Forelimb muscle (tissue), 1 donor: ENCODE results near the gene ARL6IP1. TPM values are rescaled to one million over a fixed set of nuclear protein-coding genes. Genes with fewer than 3 reads are reported as not detected.

ENCODE experiments used
- DNase-seq: peaks from one replicate; pipeline ENCODE4 v3.0.0-alpha.2; 2013; ENCODE audit warnings: low read depth
- polyA plus RNA-seq: library from polyadenylated mRNA; unstranded; fragments of 120-200 nt; gene quantifications from one replicate; pipeline ENCODE4 v1.2.1, GENCODE V29; 2013; ENCODE audit not compliant: insufficient read length

Gene ARL6IP1
- polyA plus RNA-seq: 73.6 TPM

- DNase-seq: peak; percentile 98
These were observed at the start of gene ARL6IP1 for GRCh38 chr16:18801145-18801972. Gene ARL6IP1 (minus strand): TSS chr16:18801549. CDS start chr16:18801466, 83 bp downstream.

DNA sequence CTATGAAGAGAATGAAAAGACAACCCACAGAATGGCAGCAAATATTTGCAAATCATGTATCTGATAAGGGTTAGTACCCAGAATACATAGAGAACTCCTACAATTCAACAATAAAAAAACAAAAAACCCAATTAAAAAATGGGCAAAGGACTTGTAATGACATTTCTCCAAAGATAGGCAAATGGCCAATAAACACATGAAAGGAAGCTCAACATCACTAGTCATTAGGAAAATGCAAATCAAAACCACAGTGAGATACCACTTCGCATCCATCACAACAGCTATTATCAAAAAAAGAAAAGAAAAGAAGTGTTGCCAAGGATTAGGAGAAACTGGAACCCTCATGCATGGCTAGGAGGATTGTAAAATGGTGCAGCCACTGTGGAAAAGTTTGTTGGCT is 45.1 kb upstream of the ARL6IP1 start:
- no peak for DNase-seq

DNA sequence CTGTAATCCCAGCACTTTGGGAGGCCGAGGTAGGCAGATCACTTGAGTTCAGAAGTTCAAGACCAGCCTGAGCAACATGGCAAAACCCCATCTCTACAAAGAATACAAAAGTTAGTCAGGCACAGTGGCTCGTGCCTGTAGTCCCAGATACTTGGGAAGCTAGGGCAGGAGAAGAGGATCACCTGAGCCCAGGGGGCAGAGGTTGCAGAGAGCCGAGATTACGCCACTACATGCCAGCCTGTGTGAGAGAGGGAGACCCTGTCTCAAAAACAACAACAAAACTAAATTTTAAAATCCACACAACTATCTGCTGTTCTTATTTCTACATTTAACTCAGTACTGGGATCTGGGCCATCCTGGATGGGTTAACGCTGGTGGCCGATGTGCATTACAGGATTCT is 41.2 kb upstream of the ARL6IP1 start:
- DNase-seq: no peak

DNA sequence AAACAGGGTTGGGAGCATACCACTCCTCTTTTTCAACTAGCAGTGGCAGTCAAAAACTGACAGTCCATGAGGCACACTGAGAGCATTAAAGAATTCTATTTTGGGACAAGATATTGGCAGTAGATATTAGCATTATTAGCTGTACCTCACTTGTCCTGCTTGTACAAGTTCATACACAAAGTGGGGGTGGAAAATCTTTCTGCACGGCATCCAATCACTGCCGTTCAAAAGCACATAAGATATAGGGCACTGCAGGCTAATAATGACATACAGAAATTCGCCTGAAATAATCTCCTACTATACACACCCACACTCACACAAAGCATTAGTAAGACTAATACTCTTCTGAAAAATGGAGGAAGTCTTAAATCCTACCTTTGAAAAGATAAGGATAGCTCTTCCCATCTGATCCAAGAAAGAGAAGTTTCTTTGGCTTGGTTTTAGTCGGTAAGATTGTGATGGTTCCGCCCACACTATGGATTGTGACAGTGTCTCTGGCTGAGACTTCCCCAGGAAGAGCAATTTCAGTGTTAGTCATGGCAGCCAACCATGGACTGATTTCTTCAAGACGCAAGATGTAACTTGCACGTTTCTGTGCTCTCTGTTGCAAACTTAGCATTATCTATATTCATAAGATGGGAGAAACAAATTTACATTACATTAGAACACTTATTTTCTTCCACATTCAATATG is 40.6 kb upstream of the ARL6IP1 start:
- DNase-seq: no peak

- no peak for DNase-seq
These were observed 38.2 kb upstream of the ARL6IP1 start for GRCh38 chr16:18839555-18839954.

- no peak for DNase-seq
These were observed 35.4 kb upstream of the ARL6IP1 start for GRCh38 chr16:18836702-18837101.

DNA sequence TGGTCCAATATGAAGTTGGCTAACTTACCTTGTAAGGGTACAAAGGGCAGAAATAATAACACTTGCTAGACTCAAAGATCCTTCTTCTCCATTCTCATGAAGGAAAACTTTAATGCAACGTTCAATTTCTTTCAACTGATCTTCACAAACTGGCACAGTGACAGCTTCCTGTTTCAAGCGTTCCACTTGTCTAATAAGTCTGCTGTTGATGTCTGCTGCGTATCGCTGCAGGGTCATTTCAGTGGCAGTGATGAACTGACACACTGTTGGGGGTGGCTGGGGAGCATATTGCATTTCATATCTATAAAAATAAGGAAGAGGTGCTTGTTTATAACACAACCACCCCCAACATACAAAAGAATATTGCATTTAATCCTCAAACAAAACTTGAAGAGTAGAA is 33.5 kb upstream of the ARL6IP1 start:
- DNase-seq: no peak

GRCh38 chr16:18833707-18834505 is 32.6 kb upstream of the ARL6IP1 start:
- DNase-seq: no peak

DNA sequence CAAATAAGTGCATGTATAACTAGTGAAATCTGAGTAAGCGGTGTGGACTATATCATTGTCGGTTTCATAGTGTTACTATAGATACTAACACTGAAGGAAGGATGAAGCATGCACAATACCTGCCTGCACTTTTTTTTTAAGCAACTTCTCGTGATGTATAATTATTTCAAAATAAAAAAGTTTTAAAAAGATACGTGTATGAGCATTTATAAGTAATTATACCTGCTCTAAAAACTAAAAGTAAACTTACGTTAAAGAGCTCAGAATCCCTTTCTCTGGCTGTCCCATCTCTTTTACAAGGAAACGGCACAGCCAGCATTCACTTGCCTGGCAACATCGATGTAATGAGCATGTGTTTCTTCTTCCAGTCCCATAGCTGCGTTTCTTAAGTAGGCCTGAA is 31.3 kb upstream of the ARL6IP1 start:
- DNase-seq: no peak

- DNase-seq: no peak
These were observed 30.7 kb upstream of the ARL6IP1 start for GRCh38 chr16:18832006-18832405.

DNA sequence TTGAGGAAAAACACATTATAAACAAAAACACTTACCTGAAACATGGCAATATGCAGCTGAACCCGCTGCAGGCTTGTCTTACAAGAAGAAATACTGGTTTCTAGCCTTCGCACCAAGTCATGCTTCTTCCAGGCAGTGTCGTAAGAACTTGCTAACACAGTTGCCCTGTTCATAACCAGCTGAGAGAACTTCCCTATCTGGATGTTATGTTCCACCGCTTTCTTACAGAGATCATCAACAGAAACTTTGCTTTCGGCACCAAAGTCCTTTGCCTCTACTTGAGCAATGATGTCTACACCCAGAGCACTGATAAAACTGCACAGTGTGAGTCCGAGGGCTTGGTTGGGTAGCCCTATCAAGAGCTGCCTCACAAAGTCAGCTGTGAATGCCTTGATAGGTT is 27.9 kb upstream of the ARL6IP1 start:
- no peak for DNase-seq

DNA sequence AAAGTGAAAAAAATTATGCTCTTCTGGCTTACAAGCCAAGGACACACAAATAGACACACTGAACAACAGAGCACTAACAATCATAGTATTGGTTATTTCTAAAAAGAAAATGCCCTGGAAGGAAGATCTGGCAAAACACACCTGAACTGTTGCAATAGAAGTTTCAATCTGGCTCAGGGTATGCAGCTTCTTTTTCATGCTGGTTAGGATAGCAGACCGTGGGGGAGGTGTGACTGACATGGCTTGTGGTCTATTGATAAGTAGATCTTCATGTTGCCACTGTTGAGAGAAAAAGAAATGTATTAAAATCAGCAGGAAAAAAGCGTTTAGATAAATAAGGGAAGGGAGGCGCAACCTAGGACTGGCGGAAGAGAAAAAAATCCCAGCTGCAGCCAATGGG is 26.5 kb upstream of the ARL6IP1 start:
- DNase-seq: no peak

DNA sequence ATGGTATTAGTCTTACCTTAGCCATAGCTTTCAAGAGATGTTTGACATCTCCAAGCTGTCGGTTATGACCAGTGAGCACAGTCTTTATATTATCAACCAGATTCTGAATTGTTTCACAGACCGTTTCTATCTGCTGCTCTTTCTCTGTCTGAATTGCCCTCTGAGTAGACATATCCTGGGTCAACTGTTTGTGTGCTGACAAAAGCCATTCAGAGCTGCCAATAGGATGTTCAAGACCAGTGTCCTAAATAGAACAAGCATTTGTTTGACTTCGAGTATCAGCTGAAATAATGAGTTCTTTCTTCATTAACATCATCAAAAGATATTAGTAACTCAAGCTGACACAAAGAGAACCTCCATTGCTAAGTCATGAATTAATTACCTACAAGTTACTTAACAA is 14.9 kb upstream of the ARL6IP1 start:
- DNase-seq: no peak

DNA sequence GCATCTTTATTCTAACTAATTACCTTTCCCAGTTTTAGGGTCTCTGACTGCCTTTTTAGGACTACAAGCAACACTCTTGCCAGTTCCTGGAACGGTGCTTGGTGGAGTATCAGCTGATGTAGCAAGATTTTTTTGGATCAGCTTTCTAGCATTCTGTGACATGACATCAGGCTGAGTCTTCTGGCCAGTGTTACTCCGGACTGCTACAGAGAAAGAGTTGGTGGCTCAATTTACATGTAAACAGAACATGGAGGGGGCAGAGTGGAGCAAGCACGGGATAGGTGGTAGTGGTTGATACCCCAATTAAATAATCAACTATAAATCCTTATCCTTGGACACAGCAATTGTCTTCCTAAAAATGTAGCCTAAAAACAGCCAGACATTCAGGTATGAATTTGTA is 10.6 kb upstream of the ARL6IP1 start:
- DNase-seq: no peak

- DNase-seq: no peak
These were observed 7.8 kb upstream of the ARL6IP1 start for GRCh38 chr16:18809165-18809564.

GRCh38 chr16:18805257-18805773 is 4.0 kb upstream of the ARL6IP1 start:
- DNase-seq: no peak

GRCh38 chr16:18804540-18804939 is 3.2 kb upstream of the ARL6IP1 start:
- DNase-seq: no peak

DNA sequence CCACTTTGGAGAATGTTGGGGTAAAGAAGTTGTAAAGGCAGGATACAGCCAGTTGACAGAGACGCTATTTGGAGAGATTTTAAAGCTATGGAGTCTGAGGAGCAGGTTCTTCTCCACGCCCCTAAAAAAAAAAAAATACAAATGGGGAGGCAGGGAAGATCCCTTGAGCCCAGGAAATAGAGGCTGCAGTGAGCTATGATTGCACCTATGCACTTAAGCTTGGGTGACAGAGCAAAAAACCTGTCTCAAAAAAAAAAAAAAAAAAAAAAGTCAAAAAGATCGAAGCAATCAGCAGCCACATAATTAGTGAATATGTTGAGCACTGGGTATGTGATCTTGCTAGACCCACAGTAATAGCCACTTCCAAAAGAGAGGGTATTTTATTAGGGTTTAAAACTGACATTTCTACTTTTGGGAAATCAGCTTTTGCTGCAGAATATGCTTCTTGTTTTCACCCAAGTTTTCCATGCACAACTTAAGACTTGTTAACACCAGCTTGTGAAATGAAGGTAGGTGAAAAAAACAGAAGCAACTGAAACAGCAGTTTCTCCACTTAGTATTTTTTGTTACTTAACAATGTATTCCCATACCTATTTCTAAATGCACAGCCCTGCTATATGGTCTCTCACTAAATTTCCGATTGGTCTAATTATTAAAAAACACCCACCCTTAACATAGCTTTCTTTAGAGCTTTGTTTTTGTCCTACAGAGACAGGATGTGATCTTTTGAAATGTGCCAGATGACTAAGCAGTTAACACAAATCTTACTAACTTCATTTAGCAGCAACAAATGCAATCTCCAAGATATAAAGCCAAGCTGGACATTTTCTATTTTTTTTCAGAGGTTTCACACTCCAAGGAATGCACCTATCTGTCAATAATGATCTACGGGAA is 2.5 kb upstream of the ARL6IP1 start:
- DNase-seq: no peak

- DNase-seq: no peak
These were observed 1.5 kb upstream of the ARL6IP1 start for GRCh38 chr16:18802767-18803343.

DNA sequence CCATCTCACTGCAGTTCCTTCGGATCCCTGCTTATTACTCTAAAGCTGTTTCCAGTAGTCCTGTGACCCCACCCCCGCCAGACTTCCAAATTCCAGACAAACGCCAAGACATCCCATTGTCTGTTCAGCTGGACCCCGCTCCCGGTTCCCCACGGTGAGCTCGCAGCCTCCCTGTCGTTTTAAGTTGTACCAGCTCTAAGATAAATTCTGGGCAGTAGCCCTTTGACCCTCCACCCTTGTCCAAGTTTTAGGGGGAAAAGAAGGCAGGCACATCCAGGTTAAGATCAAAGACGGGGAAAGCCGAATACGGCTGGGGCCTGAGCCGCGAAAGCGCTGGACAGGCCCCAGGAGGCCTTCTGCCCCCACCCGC is 589 bp downstream of the ARL6IP1 start:
- no peak for DNase-seq

DNA sequence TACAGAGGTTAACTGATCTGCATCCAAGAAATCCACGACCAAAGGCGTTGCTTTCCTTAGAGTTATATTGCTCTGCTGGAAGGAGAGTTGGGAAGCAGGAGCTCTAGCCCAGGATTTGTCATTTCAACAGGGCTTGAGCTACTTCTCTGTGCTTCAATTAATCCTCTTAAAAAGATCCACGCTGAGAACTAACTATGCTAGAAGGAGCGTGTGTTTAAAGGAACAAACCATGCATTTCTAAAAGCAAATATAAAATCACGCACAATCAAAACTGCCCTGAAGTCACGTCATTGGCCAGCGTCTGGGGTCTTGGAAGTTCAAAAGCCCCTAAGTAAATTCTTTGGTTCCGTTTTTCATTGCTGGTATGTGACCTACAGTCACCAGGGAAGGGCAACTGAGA is 1.1 kb downstream of the ARL6IP1 start:
- DNase-seq: no peak
